Body of pancreas (tissue), 4 donors: ENCODE results near the gene TANC1.
A peak's percentile ranks its signal among the peaks of the same experiment; 100 is the strongest.

Source experiments
- CTCF ChIP-seq, 7 experiments: fragments of 450-650 bp in 4 of 7; fragments of 200-600 bp in 3 of 7; sonication (generic) in 3 of 7; IDR thresholded peaks; one replicate each; pipeline ENCODE4 v1.5.1; 2016 to 2019; ENCODE audit warnings: antibody characterized with exemption in 7 of 7
- POLR2A ChIP-seq, 3 donors: fragments of 450-650 bp; IDR thresholded peaks; one replicate each; pipeline ENCODE4 v1.6.1; 2016; ENCODE audit warnings: antibody characterized with exemption in 3 of 3, mild to moderate bottlenecking in 2 of 3

GRCh38 chr2:158969715-158970240 lies 1.3 kb downstream of the TANC1 start:
- TF ChIP-seq POLR2A (IDR thresholded peaks at IDR 0.05) (peak in 2 of 3 donors; percentile 32 to 37), CTCF (IDR thresholded peaks at IDR 0.05) (no peak)
